Raji (cell line): Measurements from ENCODE around the gene S100A7.

ENCODE experiments used
- POLR2A ChIP-seq: IDR thresholded peaks from 2 replicates; pipeline ENCODE4 v1.6.1; 2011; ENCODE audit warnings: low read depth, low read length, control low read depth; ENCODE audit not compliant: insufficient read depth

S100A7 gene

GRCh38 chr1:153485863-153486262, 25.4 kb upstream of the S100A7 start:
- no peak for TF ChIP-seq POLR2A

- TF ChIP-seq POLR2A, result no peak
Observed at GRCh38 chr1:153483776-153484175, 23.3 kb upstream of the S100A7 start.

GRCh38 chr1:153481124-153481523, 20.7 kb upstream of the S100A7 start:
- TF ChIP-seq POLR2A, result no peak

GRCh38 chr1:153478692-153479618, 18.5 kb upstream of the S100A7 start:
- no peak for TF ChIP-seq POLR2A

DNA sequence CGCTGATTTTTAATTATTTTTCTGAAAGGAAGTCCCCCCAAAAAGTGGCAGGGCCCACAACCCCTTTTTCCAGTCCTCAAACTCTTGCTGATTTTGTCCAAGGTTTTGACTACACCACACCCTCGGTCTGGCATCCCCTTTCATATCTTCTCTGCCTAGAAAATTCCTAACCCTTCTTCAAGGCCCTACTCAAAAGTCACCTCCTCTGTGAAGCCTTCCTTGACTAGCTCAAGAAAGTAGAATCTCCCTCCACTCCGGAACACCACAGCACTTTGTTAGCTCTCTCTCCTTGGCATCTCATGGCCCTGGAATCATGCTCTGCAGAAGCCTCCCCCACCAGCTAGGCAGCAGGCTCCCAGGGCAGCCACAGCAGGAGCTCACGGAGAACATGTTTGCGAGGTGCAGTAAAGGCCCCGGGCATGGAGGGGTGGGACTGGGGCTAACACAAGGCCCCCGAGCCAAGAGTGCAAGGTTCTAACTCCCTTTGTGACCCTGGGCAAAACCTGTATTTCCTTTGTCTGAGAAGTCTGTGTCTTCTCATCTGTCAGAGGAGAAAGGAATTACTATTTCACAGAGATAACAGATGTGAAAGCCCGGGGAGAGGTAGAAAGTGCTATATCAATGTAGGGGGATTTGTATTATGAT, 17.7 kb upstream of the S100A7 start:
- TF ChIP-seq POLR2A, result no peak

DNA sequence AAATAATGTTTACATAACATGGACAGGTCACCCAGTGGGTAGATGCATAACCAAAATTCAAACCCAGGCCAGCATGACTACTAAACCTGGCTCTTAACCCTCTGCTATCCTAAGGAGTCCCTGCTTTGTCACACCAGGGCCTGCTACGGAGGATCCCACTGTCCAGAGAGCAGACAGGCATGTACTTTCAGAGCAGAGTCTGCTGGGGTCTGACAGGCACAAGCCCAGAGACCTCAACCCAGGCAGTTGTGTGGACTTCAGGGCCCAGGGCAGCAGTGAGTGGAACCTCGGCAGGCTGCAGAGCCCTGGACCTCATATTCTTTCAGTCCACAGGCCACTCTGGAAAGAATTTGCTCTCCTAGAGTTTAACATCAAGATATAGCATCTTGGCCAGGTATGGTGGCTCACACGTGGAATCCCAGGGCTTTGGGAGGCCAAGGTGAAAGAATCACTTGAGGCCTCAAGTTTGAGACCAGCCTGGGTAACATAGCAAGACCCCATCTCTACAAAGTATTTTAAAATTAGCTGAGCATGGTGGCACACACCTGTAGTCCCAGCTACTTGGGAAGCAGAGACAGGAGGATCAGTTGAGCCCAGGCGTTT, 16.1 kb upstream of the S100A7 start:
- no peak for TF ChIP-seq POLR2A

GRCh38 chr1:153475282-153475681, 14.8 kb upstream of the S100A7 start:
- no peak for TF ChIP-seq POLR2A

DNA sequence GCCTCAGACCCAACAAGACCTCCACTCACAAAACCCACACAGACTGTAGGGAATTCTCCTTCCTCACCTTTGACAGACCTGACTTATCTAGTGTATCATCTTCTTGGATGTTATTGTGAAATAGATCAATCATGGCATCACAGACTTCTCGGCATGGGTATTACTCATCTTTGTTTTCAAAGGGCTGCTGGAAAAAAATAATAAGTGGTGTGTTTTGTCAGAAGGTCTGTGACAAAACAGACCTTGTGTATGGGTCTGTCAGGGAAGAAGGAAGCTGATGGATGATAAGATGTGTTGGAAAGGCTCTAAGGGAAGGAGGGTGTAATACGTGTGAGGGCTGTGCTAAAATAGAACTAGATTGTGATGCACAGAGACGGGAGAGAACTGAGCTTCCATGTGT, 13.9 kb upstream of the S100A7 start:
- no peak for TF ChIP-seq POLR2A

DNA sequence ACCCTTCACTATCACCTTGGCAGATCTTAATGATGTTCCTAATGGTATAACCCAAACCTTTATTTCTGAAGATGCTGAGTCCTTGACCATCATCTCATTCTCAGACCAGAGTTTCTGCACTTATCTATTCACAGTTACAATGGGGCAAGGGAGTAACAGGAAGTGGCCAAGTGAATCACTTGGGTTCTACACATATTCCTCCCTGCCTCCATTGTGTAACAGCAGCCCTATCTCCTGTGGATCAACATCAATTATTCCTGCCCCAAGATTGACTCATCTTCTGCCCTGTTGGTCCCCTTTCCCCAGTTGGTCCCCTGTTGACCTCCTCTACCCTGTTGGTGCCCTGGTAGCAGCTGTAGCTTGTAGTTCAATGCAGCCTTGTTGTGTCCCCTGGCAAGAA, 10.3 kb upstream of the S100A7 start:
- TF ChIP-seq POLR2A, result no peak

- no peak for TF ChIP-seq POLR2A
Observed at GRCh38 chr1:153466908-153467307, 6.5 kb upstream of the S100A7 start.

DNA sequence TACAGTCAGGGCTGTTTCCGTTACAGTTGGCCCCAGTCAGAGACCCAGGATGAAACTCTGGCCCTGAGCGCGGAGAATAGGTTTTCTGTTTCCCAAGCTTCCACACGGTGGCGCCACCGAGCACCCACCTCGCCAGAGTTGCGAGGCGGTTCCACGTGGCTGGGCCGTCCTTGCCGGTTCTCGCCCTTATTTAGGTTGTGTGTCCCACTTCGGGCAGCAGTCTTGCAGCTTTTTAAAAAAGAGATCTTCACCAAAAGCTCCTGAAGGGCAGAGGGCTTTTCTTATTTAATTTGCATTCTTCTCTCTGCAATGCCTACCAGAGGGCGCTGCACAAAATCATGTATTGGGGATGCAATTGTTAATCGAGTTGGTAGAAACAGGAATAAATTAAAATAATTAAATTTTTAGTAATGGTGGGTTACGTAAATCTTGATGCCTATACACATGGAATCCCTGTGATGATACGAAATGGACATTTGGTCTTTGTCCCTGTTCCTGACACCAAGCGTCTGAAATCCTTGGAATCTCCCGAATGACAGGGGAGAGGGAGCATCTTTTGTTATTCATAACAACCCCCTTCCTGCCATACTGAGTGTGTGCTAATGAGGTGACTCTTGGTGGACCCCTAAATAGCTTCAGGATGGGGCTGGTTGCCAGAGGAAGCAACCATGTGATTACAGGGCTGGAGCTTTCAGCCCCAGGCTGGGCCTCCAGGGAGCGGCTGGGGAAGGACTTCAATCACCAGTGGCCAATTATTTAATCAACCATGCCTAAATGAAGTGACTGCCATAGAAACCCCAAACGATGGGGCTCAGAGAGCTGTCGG, 5.6 kb upstream of the S100A7 start:
- no peak for TF ChIP-seq POLR2A

DNA sequence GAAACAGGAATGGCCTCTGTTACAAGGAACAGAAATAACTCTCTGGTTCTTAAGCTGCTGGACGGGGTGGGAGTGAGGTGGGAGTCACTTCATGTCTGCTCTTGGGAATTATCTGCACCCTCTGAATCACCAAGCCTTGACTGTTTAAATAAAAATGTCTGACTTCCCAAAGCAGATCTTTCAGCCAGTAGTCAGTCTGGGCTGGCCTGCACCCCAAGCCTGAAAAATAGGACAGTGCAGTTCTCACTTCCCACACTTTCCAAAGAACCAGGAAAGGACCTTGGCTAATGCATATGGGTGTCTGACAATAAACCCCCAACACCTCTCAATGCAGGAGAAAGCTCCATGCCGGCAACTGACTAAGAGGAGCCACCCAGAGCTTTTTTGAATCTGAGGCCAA, 796 bp downstream of the S100A7 start:
- TF ChIP-seq POLR2A, result no peak

- TF ChIP-seq POLR2A, result no peak
Observed at GRCh38 chr1:153456396-153456795, 4.1 kb downstream of the S100A7 start.

DNA sequence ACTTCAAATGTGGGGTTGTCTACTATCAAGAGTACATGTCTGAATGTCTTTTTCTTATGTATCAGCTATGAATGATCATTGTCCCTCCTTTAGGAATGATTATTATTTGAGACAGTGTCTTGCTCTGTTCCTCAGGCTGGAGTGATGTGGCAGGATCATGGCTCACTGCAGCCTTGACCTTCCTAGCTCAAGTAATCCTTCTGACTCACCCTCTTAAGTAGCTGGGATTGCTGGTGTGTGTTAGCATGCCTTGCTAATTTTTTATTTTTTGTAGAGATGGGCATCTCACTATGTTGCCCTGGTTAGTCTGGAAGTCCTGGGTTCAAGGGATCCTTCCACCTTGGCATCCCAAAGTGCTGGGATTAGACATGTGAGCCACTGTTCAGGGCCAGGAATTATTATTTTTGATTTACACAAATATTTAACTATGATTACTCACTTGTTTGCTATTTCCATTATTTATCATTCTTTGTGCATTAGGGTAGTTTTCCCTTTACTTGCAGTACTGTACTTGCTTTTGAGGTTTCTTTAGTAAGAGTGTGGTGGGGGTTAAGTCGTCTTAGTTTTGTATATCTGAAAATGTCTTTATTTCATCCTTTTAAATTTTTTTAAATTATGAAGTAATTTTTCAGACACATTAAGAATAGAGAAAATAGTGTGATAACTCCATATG, 12.8 kb downstream of the S100A7 start:
- TF ChIP-seq POLR2A, result no peak

DNA sequence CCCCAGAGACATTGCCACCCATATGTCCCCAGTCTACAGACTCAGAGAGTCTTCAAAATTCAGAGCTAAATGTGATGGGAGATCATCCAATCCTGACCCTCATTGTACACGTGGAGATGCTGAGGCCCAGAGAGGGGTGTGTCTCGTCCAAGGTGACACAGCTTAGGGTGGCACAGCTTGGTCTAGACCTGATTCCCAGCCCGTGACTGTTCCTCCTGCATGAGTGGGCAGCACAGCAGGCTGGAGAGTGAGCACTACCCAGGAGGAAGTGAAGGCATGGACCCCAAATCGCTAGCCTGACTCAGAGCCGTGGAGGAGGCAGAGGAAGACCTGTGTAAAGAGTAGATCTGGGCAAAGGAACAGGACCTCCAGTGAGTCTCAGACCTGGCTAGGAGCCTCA, 16.4 kb downstream of the S100A7 start:
- TF ChIP-seq POLR2A, result no peak
